HepG2 (cell line): Measurements from ENCODE around the gene PPP4C. TPM values are rescaled to one million over a fixed set of nuclear protein-coding genes. Genes with fewer than 3 reads are reported as not detected.

ENCODE experiments used
- RFX3 ChIP-seq: IDR thresholded peaks from 2 replicates; pipeline ENCODE4 v1.6.1; 2016; ENCODE audit warnings: missing biosample characterization, missing genetic modification reagents
- ZBTB42 ChIP-seq: sonication (generic); formaldehyde crosslinking; IDR thresholded peaks from 2 replicates; pipeline ENCODE4 v1.5.0; 2020; ENCODE audit warnings: mild to moderate bottlenecking, missing genetic modification reagents
- ZFP37 ChIP-seq: sonication (generic); formaldehyde crosslinking; IDR thresholded peaks from 2 replicates; pipeline ENCODE4 v1.4.0; 2020; ENCODE audit warnings: missing genetic modification reagents, borderline replicate concordance
- ZNF326 ChIP-seq: sonication (generic); formaldehyde crosslinking; IDR thresholded peaks from 2 replicates; pipeline ENCODE4 v1.4.0; 2020; ENCODE audit warnings: missing genetic modification reagents, borderline replicate concordance
- ZNF331 ChIP-seq: sonication (generic); formaldehyde crosslinking; IDR thresholded peaks from 2 replicates; pipeline ENCODE4 v1.4.0; 2020; ENCODE audit warnings: missing genetic modification reagents
- ZNF34 ChIP-seq: sonication (generic); formaldehyde crosslinking; IDR thresholded peaks from 2 replicates; pipeline ENCODE4 v1.4.0; 2020; ENCODE audit warnings: mild to moderate bottlenecking, missing genetic modification reagents, borderline replicate concordance
- ZNF619 ChIP-seq: sonication (generic); formaldehyde crosslinking; IDR thresholded peaks from 2 replicates; pipeline ENCODE4 v1.4.0; 2020; ENCODE audit warnings: mild to moderate bottlenecking, missing genetic modification reagents
- polyA plus RNA-seq, 8 experiments: library from polyadenylated mRNA; depleted of rRNA in 3 of 8; stranded (reverse) in 7 of 8; unstranded in 1 of 8; fragments of >200 nt; fragmentation: Illumina TruSeq in 4 of 8; extraction: Trizol in 4 of 8; gene quantifications; 2 replicates each; pipeline versions ENCODE4 v1.2.1 to v1.2.3, GENCODE V29; 2011 to 2016; ENCODE audit warnings: low read depth in 4 of 8, missing spikeins in 1 of 8, mixed read lengths in 1 of 8; ENCODE audit not compliant: insufficient read depth in 1 of 8
- total RNA-seq, 5 experiments: library from RNA; depleted of rRNA; stranded (reverse); fragments of >200 nt; fragmentation: Illumina TruSeq; extraction: Trizol; gene quantifications; 2 replicates each; pipeline ENCODE4 v1.2.3, GENCODE V29; 2016; ENCODE audit warnings: low read depth in 1 of 5
- TF ChIP-seq, protein P1 (sequence below): sonication (generic); formaldehyde crosslinking; IDR thresholded peaks from 2 replicates; pipeline ENCODE4 v1.4.0; 2020; ENCODE audit warnings: mild to moderate bottlenecking, missing genetic modification reagents
- TF ChIP-seq, protein P2 (sequence below): sonication (generic); formaldehyde crosslinking; IDR thresholded peaks from 2 replicates; pipeline ENCODE4 v1.5.0; 2020; ENCODE audit warnings: mild to moderate bottlenecking, missing genetic modification reagents, borderline replicate concordance
- TF ChIP-seq, protein P3 (sequence below): sonication (generic); formaldehyde crosslinking; IDR thresholded peaks from 2 replicates; pipeline ENCODE4 v1.9.0; 2021; ENCODE audit warnings: missing genetic modification reagents, mild to moderate bottlenecking, borderline replicate concordance
- TF ChIP-seq, protein P4 (sequence below), 2 experiments: sonication (generic) in 1 of 2; formaldehyde crosslinking in 1 of 2; IDR thresholded peaks; 2 replicates each; pipeline versions ENCODE4 v1.4.0 to v1.6.1; 2018 to 2020; ENCODE audit warnings: missing genetic modification reagents in 2 of 2, borderline replicate concordance in 1 of 2, low read depth in 1 of 2, mild to moderate bottlenecking in 1 of 2, missing biosample characterization in 1 of 2
- TF ChIP-seq, protein P5 (sequence below): IDR thresholded peaks from 2 replicates; pipeline ENCODE4 v1.6.1; 2012; ENCODE audit warnings: low read length, improper control_type of control experiment

The PPP4C gene
- total and polyA plus RNA-seq, 2 of the 13 experiments (the other 11 are each of a cell fraction or from before 2014, with no cell fraction given), result 176 to 220 TPM

DNA sequence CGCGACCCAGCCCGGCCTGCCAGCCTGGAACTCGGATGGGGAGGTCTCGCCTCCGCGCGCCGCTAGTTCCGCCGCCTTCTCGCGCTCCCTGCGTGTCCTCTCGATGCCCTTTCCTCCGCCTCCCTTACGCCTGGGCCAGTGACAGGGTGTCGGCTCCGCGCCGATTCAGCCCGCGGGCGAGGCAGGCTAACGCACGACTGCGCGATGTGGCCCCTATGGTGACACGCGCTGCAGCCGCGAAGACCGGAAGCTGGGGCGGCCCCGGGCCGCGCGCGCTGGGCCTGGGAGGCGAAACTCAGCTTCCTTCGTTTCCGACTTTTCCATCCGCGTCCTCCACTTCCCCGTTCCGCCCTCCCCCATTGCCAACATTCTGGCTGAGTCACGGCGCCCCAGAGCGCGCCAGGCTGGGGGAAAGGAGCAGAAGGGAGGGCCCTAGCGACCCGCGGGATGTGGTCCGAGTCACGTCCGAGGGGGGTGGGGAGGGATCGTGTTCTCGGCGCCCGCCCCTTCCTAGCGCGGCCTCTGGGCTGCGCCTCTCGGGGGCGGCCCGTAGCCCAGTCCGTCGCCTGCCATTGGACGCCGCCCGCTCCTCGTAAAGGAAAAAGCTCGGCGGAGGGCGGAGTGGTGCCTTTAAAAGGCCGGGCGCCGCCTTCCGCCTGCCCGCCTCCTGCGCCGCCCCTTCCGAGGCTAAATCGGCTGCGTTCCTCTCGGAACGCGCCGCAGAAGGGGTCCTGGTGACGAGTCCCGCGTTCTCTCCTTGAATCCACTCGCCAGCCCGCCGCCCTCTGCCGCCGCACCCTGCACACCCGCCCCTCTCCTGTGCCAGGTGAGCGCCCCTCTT, 10.5 kb upstream of the PPP4C start, which contains the start of gene ALDOA (continued):
- no peak; the same call in 1 of the 2 replicates for TF ChIP-seq ZBTB42 (CRISPR knock-in tag)
- no peak for TF ChIP-seq ZNF326
- TF ChIP-seq ZNF331 (CRISPR knock-in tag), result peak; percentile 87
- TF ChIP-seq ZNF619 (CRISPR knock-in tag), result peak; percentile 97
- TF ChIP-seq ZNF34 (CRISPR knock-in tag), result 0 out of 2 replicates have a peak, but pooled peaks have one; percentile 83
- 0 out of 2 replicates have a peak, but pooled peaks have one; percentile 37 for TF ChIP-seq ZFP37
- TF ChIP-seq, protein P1, sequence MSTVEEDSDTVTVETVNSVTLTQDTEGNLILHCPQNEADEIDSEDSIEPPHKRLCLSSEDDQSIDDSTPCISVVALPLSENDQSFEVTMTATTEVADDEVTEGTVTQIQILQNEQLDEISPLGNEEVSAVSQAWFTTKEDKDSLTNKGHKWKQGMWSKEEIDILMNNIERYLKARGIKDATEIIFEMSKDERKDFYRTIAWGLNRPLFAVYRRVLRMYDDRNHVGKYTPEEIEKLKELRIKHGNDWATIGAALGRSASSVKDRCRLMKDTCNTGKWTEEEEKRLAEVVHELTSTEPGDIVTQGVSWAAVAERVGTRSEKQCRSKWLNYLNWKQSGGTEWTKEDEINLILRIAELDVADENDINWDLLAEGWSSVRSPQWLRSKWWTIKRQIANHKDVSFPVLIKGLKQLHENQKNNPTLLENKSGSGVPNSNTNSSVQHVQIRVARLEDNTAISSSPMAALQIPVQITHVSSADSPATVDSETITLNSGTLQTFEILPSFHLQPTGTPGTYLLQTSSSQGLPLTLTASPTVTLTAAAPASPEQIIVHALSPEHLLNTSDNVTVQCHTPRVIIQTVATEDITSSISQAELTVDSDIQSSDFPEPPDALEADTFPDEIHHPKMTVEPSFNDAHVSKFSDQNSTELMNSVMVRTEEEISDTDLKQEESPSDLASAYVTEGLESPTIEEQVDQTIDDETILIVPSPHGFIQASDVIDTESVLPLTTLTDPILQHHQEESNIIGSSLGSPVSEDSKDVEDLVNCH (CRISPR knock-in tag), result no peak
- TF ChIP-seq, protein P2, sequence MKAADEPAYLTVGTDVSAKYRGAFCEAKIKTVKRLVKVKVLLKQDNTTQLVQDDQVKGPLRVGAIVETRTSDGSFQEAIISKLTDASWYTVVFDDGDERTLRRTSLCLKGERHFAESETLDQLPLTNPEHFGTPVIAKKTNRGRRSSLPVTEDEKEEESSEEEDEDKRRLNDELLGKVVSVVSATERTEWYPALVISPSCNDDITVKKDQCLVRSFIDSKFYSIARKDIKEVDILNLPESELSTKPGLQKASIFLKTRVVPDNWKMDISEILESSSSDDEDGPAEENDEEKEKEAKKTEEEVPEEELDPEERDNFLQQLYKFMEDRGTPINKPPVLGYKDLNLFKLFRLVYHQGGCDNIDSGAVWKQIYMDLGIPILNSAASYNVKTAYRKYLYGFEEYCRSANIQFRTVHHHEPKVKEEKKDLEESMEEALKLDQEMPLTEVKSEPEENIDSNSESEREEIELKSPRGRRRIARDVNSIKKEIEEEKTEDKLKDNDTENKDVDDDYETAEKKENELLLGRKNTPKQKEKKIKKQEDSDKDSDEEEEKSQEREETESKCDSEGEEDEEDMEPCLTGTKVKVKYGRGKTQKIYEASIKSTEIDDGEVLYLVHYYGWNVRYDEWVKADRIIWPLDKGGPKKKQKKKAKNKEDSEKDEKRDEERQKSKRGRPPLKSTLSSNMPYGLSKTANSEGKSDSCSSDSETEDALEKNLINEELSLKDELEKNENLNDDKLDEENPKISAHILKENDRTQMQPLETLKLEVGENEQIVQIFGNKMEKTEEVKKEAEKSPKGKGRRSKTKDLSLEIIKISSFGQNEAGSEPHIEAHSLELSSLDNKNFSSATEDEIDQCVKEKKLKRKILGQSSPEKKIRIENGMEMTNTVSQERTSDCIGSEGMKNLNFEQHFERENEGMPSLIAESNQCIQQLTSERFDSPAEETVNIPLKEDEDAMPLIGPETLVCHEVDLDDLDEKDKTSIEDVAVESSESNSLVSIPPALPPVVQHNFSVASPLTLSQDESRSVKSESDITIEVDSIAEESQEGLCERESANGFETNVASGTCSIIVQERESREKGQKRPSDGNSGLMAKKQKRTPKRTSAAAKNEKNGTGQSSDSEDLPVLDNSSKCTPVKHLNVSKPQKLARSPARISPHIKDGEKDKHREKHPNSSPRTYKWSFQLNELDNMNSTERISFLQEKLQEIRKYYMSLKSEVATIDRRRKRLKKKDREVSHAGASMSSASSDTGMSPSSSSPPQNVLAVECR, result peak; percentile 97
- peak; percentile 51 for TF ChIP-seq RFX3 (CRISPR knock-in tag)
- TF ChIP-seq, protein P3, sequence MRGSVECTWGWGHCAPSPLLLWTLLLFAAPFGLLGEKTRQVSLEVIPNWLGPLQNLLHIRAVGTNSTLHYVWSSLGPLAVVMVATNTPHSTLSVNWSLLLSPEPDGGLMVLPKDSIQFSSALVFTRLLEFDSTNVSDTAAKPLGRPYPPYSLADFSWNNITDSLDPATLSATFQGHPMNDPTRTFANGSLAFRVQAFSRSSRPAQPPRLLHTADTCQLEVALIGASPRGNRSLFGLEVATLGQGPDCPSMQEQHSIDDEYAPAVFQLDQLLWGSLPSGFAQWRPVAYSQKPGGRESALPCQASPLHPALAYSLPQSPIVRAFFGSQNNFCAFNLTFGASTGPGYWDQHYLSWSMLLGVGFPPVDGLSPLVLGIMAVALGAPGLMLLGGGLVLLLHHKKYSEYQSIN (CRISPR knock-in tag), result 0 out of 2 replicates have a peak, but pooled peaks have one; percentile 87
- TF ChIP-seq, protein P4, sequence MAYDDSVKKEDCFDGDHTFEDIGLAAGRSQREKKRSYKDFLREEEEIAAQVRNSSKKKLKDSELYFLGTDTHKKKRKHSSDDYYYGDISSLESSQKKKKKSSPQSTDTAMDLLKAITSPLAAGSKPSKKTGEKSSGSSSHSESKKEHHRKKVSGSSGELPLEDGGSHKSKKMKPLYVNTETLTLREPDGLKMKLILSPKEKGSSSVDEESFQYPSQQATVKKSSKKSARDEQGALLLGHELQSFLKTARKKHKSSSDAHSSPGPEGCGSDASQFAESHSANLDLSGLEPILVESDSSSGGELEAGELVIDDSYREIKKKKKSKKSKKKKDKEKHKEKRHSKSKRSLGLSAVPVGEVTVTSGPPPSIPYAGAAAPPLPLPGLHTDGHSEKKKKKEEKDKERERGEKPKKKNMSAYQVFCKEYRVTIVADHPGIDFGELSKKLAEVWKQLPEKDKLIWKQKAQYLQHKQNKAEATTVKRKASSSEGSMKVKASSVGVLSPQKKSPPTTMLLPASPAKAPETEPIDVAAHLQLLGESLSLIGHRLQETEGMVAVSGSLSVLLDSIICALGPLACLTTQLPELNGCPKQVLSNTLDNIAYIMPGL (CRISPR knock-in tag; IDR thresholded peaks at IDR 0.05; ENCODE audit: borderline replicate concordance in 1 of 2, low read depth in 1 of 2), result peak; percentile 94 to 95
- TF ChIP-seq, protein P5, sequence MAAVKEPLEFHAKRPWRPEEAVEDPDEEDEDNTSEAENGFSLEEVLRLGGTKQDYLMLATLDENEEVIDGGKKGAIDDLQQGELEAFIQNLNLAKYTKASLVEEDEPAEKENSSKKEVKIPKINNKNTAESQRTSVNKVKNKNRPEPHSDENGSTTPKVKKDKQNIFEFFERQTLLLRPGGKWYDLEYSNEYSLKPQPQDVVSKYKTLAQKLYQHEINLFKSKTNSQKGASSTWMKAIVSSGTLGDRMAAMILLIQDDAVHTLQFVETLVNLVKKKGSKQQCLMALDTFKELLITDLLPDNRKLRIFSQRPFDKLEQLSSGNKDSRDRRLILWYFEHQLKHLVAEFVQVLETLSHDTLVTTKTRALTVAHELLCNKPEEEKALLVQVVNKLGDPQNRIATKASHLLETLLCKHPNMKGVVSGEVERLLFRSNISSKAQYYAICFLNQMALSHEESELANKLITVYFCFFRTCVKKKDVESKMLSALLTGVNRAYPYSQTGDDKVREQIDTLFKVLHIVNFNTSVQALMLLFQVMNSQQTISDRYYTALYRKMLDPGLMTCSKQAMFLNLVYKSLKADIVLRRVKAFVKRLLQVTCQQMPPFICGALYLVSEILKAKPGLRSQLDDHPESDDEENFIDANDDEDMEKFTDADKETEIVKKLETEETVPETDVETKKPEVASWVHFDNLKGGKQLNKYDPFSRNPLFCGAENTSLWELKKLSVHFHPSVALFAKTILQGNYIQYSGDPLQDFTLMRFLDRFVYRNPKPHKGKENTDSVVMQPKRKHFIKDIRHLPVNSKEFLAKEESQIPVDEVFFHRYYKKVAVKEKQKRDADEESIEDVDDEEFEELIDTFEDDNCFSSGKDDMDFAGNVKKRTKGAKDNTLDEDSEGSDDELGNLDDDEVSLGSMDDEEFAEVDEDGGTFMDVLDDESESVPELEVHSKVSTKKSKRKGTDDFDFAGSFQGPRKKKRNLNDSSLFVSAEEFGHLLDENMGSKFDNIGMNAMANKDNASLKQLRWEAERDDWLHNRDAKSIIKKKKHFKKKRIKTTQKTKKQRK, result no peak
